HG03521 (cell line): ENCODE measurements around the gene TLL2.

Experiments used
- ATAC-seq: cut with Tn5 transposase; IDR thresholded peaks from one replicate; pipeline ENCODE4 v1.9.1; 2021; ENCODE audit warnings: mild to moderate bottlenecking, moderate library complexity; ENCODE audit not compliant: unreplicated experiment

TLL2 gene

GRCh38 chr10:96509017-96509641 is 4.6 kb downstream of the TLL2 start:
- ATAC-seq: no peak

- ATAC-seq: no peak
Observed at GRCh38 chr10:96507044-96507443, 6.7 kb downstream of the TLL2 start.

- no peak for ATAC-seq
Observed at GRCh38 chr10:96505150-96506136, 8.3 kb downstream of the TLL2 start.

- ATAC-seq: no peak
Observed at GRCh38 chr10:96502561-96503282, 11.0 kb downstream of the TLL2 start.

GRCh38 chr10:96501985-96502384 is 11.7 kb downstream of the TLL2 start:
- ATAC-seq: no peak

GRCh38 chr10:96500519-96500918 is 13.2 kb downstream of the TLL2 start:
- ATAC-seq: no peak

- no peak for ATAC-seq
Observed at GRCh38 chr10:96500050-96500449, 13.7 kb downstream of the TLL2 start.

- ATAC-seq: no peak
Observed at GRCh38 chr10:96497391-96497790, 16.3 kb downstream of the TLL2 start.

GRCh38 chr10:96496281-96496925 is 17.3 kb downstream of the TLL2 start:
- no peak for ATAC-seq

- ATAC-seq: no peak
Observed at GRCh38 chr10:96495544-96495943, 18.2 kb downstream of the TLL2 start.

GRCh38 chr10:96494694-96495093 is 19.0 kb downstream of the TLL2 start:
- ATAC-seq: no peak

- no peak for ATAC-seq
Observed at GRCh38 chr10:96493871-96494525, 19.7 kb downstream of the TLL2 start.

- ATAC-seq: no peak
Observed at GRCh38 chr10:96493254-96493653, 20.5 kb downstream of the TLL2 start.

- no peak for ATAC-seq
Observed at GRCh38 chr10:96491303-96491702, 22.4 kb downstream of the TLL2 start.

GRCh38 chr10:96488161-96488935 is 25.4 kb downstream of the TLL2 start:
- ATAC-seq: no peak

- no peak for ATAC-seq
Observed at GRCh38 chr10:96482815-96483588, 30.7 kb downstream of the TLL2 start.

- no peak for ATAC-seq
Observed at GRCh38 chr10:96478355-96478754, 35.4 kb downstream of the TLL2 start.

GRCh38 chr10:96473866-96474265 is 39.9 kb downstream of the TLL2 start:
- no peak for ATAC-seq
